Psoas muscle (tissue), 8 donors: ENCODE measurements around the gene ASAP2. TPM values are rescaled to one million over a fixed set of nuclear protein-coding genes. Genes with fewer than 3 reads are reported as not detected.
A peak's percentile ranks its signal among the peaks of the same experiment; 100 is the strongest.

Experiments used
- ATAC-seq, 4 donors: fragments of 200-7000 bp; cut with Tn5 transposase; one replicate each; pipeline ENCODE4 v1.9.1; 2020; ENCODE audit warnings: moderate library complexity in 3 of 4, mild to moderate bottlenecking in 2 of 4
- DNase-seq, 2 donors: peaks; one replicate each; pipeline ENCODE4 v3.0.0-alpha.2; 2020
- H3K27ac ChIP-seq: fragments of 200-600 bp; one replicate; pipeline ENCODE4 v1.8.0; 2022
- H3K27me3 ChIP-seq, 3 donors: fragments of 200-600 bp in 1 of 3; one replicate each; pipeline versions ENCODE4 v1.6.1 to v1.8.0; 2013 to 2022; ENCODE audit warnings: low read length in 2 of 3, mild to moderate bottlenecking in 2 of 3, moderate library complexity in 1 of 3; ENCODE audit not compliant: insufficient read depth in 3 of 3
- H3K36me3 ChIP-seq, 2 donors: fragments of 200-600 bp in 1 of 2; one replicate each; pipeline versions ENCODE4 v1.6.1 to v1.8.0; 2013 to 2022; ENCODE audit warnings: low read depth in 1 of 2, mild to moderate bottlenecking in 1 of 2, moderate library complexity in 1 of 2; ENCODE audit not compliant: insufficient read depth in 1 of 2
- H3K4me1 ChIP-seq: fragments of 200-600 bp; one replicate; pipeline ENCODE4 v1.8.0; 2022
- H3K4me3 ChIP-seq: fragments of 200-600 bp; one replicate; pipeline ENCODE4 v1.8.0; 2022; ENCODE audit warnings: mild to moderate bottlenecking
- H3K9me3 ChIP-seq: fragments of 200-600 bp; one replicate; pipeline ENCODE4 v1.8.0; 2022
- WGBS, 3 donors: extraction: QIAGEN DNeasy Blood & Tissue Kit; methylation state at CpG; one replicate each; pipeline versions ENCODE4 v1.1.6 to v1.1.7; 2013; 5-methylcytosine and 5-hydroxymethylcytosine counted together
- intact Hi-C, 2 donors: fragments of 100-400 bp; cut with DNase I; formaldehyde crosslinking; loops; one replicate each; pipeline versions ENCODE4 v1.11.0 to v1.14.2; 2022
- polyA plus RNA-seq, 3 donors: library from polyadenylated mRNA; stranded (reverse); fragments of 200-250 nt; gene quantifications; one replicate each; pipeline ENCODE4 v1.2.3, GENCODE V29; 2013
- total RNA-seq, 4 donors: library from RNA; stranded (reverse); fragmentation: NEBNext Ultra II Directional in 2 of 4; extraction: Animal tissue kit (Norgen Biotek cat#: 25700) in 2 of 4; gene quantifications; one replicate each; pipeline versions ENCODE4 v1.2.1 to v1.2.4, GENCODE V29; 2021 to 2023
- TF ChIP-seq, protein P1 (sequence below): fragments of 200-600 bp; IDR thresholded peaks from one replicate; pipeline ENCODE4 v1.8.0; 2022; ENCODE audit warnings: antibody characterized with exemption
- donor health status: healthy with polysubstance abuse.
- donor health status: DM: no; HTN: no; CAD: no; lungs with moderate emphysema.
- donor health status: Bipolar disorder and iron deficiency.
- donor health status: healthy.
- donor health status: DM: yes; HTN: yes; CAD: no.
- donor health status: DM: no; HTN: no; CAD: no.
- donor health status: DM: no; HTN: no; CAD: no.
- donor health status: DM: yes; HTN: yes; CAD: no.

The ASAP2 gene
- total and polyA plus RNA-seq, 7 donors, result 1.6 to 9.0 (median 3.3) TPM

- ATAC-seq, result peak in 1 of 4 donors; percentile 23
These were observed 192.5 kb downstream of the ASAP2 start for GRCh38 chr2:9398881-9399780.

DNA sequence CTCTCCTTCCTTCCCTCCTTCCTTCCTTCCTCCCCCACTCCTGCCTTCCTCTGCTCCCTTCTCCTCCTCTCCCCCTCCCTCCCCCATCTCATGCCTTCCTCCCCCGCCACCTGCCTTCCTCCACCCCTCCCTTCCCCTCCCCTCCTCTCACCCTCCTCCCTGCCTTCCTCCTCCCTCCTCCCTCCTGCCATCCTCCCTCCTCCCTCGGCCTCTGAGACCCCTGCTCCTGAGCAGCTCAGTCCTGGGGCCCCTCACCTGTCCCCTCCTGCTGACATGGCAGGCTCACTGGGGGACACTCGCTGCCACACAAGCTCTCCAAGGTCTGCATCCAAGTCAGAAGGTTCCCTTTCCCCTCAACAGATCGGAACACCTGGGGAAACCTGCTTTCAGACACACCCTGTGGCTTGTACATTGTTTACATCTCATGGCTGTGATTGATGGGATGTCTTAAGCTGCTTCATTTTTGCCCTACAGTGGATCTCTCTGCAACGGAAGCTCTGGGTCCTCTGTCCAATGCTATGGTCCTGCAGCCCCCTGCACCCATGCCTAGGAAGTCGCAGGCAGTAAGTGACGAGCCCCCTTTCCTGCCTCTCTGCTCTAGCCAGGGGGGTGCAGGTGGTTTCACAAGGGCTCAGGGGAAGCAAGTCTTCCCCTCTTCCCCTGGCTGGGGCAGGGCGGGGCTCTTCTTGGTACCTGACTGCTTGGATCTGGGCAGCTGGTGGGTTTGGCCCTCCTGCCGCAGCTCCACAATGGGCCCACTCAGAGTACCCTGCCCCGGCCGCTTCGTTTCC lies 193.9 kb downstream of the ASAP2 start:
- H3K9me3 ChIP-seq, result no peaks in the 10 kb centered on the region
- TF ChIP-seq, protein P1, sequence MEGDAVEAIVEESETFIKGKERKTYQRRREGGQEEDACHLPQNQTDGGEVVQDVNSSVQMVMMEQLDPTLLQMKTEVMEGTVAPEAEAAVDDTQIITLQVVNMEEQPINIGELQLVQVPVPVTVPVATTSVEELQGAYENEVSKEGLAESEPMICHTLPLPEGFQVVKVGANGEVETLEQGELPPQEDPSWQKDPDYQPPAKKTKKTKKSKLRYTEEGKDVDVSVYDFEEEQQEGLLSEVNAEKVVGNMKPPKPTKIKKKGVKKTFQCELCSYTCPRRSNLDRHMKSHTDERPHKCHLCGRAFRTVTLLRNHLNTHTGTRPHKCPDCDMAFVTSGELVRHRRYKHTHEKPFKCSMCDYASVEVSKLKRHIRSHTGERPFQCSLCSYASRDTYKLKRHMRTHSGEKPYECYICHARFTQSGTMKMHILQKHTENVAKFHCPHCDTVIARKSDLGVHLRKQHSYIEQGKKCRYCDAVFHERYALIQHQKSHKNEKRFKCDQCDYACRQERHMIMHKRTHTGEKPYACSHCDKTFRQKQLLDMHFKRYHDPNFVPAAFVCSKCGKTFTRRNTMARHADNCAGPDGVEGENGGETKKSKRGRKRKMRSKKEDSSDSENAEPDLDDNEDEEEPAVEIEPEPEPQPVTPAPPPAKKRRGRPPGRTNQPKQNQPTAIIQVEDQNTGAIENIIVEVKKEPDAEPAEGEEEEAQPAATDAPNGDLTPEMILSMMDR, result no peak
- WGBS, 3 donors, result 90 to 95% (median 91%) methylated on average over 11 to 12 of the region's 12 CpGs
- H3K27me3 ChIP-seq, result no peaks in the 10 kb centered on the region
- H3K4me1 ChIP-seq, result no peaks in the 10 kb centered on the region
- peaks cover 0 to 32% of the 10 kb centered on the region in 2 donors for H3K36me3 ChIP-seq
- H3K27ac ChIP-seq, result no peak overlapping the region
- no peak overlapping the region for H3K4me3 ChIP-seq
- intact Hi-C loops, result no loop called here
- DNase-seq (no peak), ATAC-seq (no peak)

More at GRCh38 chr2:9398881-9399780, 192.5 kb downstream of the ASAP2 start:
- Histone ChIP-seq H3K27me3 (no peaks in the 10 kb centered on the region), H3K4me1 (no peaks in the 10 kb centered on the region), H3K27ac (peak overlapping the region; percentile 46), H3K4me3 (no peak overlapping the region), H3K36me3 (peaks cover 0 to 25% of the 10 kb centered on the region in 2 donors), H3K9me3 (no peaks in the 10 kb centered on the region)
- TF ChIP-seq, protein P1, result no peak
- DNase-seq, result no peak
- intact Hi-C loops, result no loop called here
- WGBS, 3 donors, result 77 to 88% (median 81%) methylated on average over 20 of the region's 20 CpGs

- peaks cover 0 to 35% of the 10 kb centered on the region in 2 donors for H3K36me3 ChIP-seq
- DNase-seq (no peak), ATAC-seq (peak in 1 of 4 donors; percentile 34)
- H3K4me3 ChIP-seq, result no peak overlapping the region
- 94 to 95% (median 94%) methylated on average over 12 of the region's 12 CpGs for WGBS, 3 donors
- intact Hi-C loops, result no loop called here
- no peak overlapping the region for H3K27ac ChIP-seq
- H3K9me3 ChIP-seq, result no peaks in the 10 kb centered on the region
- H3K4me1 ChIP-seq, result no peaks in the 10 kb centered on the region
- H3K27me3 ChIP-seq, result no peaks in the 10 kb centered on the region
- TF ChIP-seq, protein P1, result no peak
These were observed 194.5 kb downstream of the ASAP2 start for GRCh38 chr2:9401059-9401547.

- WGBS, 3 donors, result 89 to 94% (median 89%) methylated on average over 19 of the region's 19 CpGs
- H3K36me3 ChIP-seq, result peaks cover 0 to 37% of the 10 kb centered on the region in 2 donors
- intact Hi-C loops, result no loop called here
- no peaks in the 10 kb centered on the region for H3K9me3 ChIP-seq
- H3K4me1 ChIP-seq, result no peaks in the 10 kb centered on the region
- H3K4me3 ChIP-seq, result no peak overlapping the region
- DNase-seq (no peak), ATAC-seq (no peak)
- TF ChIP-seq, protein P1, result no peak
- no peaks in the 10 kb centered on the region for H3K27me3 ChIP-seq
- no peak overlapping the region for H3K27ac ChIP-seq
These were observed 195.2 kb downstream of the ASAP2 start for GRCh38 chr2:9401646-9402371.
